Retinal pigment epithelial cell (primary cell): ENCODE data around the gene BRSK2.
"Not testable (repeated sequence)": the region's sequence is repeated elsewhere in the genome, so short reads cannot be mapped to it uniquely, and the experiment has no call there.

Source experiments
- DNase-seq: peaks from one replicate; pipeline ENCODE4 v3.0.0-alpha.2; 2010; ENCODE audit warnings: low read depth
- H3K4me3 ChIP-seq: 2 replicates; pipeline ENCODE4 v1.5.1; 2011; ENCODE audit warnings: mild to moderate bottlenecking, low read length, control low read depth, moderate library complexity
- TF ChIP-seq, protein P1 (sequence below): conservative IDR thresholded peaks from 2 replicates; pipeline ENCODE4 v1.5.1; 2011; ENCODE audit warnings: low read depth, low read length, control low read depth, inconsistent platforms

Gene BRSK2

DNA sequence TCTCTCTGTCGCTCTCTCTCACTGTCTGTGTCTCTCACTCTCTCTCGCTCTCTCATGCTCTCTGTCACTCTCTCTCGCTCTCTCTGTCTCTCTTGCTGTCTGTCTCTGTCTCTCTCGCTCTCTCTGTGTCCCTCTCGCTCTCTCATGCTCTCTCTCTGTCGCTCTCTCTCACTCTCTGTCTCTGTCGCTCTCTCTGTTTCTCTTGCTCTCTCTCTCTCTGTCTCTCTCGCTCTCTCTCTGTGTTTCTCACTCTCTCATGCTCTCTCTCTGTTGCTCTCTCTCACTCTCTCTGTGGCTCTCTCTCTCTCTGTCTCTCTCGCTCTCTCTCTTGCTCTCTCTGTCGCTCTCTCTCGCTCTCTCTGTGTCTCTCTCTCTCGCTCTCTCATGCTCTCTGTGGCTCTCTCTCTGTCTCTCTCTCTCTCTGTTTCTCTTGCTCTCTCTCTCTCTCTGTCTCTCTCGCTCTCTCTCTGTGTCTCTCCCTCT lies 33.2 kb upstream of the BRSK2 start:
- TF ChIP-seq, protein P1, sequence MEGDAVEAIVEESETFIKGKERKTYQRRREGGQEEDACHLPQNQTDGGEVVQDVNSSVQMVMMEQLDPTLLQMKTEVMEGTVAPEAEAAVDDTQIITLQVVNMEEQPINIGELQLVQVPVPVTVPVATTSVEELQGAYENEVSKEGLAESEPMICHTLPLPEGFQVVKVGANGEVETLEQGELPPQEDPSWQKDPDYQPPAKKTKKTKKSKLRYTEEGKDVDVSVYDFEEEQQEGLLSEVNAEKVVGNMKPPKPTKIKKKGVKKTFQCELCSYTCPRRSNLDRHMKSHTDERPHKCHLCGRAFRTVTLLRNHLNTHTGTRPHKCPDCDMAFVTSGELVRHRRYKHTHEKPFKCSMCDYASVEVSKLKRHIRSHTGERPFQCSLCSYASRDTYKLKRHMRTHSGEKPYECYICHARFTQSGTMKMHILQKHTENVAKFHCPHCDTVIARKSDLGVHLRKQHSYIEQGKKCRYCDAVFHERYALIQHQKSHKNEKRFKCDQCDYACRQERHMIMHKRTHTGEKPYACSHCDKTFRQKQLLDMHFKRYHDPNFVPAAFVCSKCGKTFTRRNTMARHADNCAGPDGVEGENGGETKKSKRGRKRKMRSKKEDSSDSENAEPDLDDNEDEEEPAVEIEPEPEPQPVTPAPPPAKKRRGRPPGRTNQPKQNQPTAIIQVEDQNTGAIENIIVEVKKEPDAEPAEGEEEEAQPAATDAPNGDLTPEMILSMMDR: no peak
- DNase-seq: no peak
- H3K4me3 ChIP-seq: no peak overlapping the region

DNA sequence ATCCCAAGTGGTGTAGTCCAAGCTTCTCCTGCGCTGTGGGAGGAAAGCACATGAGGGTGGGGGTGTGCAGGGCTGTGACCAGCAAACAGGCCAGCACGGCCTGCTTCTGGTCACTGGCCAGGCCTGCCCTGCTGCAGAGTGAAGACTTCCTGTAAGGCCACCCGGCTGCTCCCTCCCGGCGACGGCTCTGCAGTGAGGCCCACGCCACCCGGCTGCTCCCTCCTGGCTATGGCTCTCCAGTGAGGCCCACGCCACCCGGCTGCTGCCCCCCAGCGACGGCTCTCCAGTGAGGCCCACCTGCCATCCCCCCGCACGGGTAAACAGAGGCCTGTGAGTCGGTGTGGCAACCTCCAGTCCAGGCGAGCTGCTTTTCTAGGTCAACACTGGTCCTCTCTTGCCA lies 31.4 kb upstream of the BRSK2 start:
- DNase-seq: no peak
- TF ChIP-seq, protein P1: no peak
- H3K4me3 ChIP-seq: no peak overlapping the region

DNA sequence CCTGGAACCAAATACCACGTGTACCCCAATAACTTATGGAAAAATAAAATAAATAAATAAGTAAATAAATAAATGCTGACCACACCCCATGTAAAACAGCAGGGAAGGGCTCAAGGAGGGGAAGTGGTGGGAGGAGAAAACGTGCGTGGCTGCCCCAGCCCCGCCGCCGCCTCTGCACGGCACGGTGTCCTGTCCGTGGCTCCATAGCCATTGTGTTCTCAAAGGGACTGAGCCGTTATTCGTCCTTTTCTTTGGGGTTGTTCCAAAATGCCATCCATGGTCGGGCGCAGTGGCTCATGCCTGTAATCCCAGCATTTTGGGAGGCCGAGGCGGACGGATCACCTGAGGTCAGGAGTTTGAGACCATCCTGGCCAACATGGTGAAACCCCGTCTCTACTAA lies 30.8 kb upstream of the BRSK2 start:
- not testable (repeated sequence) for DNase-seq, H3K4me3 ChIP-seq

DNA sequence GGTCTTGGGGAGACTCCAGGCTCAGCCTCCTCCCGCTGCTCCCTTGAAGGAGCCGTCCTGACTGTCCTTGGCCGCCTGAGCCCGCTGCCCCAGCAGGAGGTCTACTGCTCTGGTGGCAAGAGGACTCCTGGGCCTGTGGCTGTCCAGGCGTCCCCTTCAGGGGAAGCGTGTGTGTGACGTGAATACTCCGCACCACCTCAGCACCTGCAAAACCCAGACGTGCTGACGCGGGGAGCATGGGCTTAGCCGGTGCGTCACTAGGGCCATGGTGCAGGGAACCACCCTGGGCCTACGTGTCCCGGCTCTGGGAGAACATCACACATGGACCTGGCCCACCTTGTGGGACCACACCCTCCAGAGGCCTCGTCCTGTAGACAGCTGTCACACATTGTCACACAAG lies 30.2 kb upstream of the BRSK2 start:
- TF ChIP-seq, protein P1: no peak

DNA sequence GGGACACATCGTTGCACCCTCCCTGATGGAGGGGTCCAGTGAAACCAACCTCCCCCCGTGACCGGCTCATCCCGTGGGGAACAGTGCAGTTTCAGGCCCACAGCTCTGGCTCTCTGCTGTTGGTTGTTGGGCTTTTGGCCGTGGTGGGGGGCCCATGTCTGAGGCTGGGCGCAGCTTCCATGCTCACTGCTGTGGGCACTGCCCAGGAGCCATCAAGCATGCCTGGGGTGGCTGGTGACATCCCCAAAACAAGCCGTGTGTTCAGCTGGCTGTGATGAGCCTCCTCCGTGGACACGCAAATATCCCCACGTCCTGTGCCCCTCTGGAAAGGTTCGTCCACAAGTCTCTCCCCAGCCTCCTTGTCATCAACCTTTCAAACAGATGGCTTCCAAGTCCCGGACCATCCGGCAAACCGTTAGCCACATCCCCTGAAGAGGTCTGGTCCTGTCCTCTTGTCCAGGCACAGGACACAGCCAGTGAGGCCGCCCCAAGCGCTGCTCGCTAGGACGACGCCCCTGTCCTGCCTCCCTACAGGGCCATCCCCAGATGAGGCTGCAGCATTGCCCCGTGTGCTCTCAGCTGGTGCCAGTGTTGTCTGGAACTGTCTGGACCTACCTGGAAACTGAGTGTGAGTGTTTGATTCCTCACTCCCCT lies 29.4 kb upstream of the BRSK2 start:
- no peak overlapping the region for H3K4me3 ChIP-seq
- DNase-seq: no peak
- TF ChIP-seq, protein P1: no peak

More for the DNA sequence above, 30.2 kb upstream of the BRSK2 start:
- no peak for DNase-seq
- H3K4me3 ChIP-seq: no peak overlapping the region

DNA sequence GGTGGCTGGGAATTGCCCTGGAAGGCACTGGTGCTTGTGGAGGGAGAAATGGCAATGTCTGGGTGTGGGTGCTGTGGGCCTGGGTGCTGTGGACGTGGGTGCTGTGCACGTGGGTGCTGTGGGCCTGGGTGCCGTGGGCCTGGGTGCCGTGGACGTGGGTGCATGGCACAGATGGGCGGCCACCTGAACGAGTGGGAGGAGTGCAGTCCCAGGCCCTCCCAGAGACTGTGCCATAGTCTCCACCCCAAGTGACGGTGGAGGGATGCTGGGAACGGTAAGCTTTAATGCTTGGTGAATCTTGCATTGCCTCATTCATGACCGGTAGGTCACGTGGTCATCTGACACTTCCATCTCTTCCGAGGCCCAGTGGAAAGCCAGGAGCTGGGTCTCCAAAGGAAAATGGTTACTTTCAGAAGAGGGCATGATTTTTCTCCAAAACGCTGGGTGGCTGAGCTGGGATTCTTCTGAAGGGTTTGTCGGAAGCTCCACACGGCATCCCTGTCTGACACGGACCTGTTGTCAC lies 28.8 kb upstream of the BRSK2 start:
- DNase-seq: no peak
- TF ChIP-seq, protein P1: no peak
- H3K4me3 ChIP-seq: no peak overlapping the region

DNA sequence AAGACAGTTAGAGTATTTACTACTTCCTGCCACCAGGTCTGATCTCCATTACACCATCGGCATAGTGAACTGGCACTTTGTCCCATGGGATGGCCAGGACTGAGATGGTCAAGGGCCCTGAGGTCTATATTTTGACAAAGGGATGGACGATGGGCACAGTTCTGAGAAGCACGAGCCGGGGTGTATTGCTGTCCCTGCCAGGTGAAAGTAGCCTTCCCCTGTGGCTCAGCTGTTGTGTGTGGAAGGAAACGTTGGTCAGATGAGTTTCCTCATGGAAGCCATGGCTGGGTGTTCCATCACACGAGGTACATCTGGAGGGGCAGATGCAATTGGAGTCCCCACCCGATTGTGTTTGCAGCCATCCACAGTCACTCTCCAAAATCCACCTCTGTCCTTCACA lies 27.9 kb upstream of the BRSK2 start:
- no peak overlapping the region for H3K4me3 ChIP-seq
- no peak for DNase-seq
- TF ChIP-seq, protein P1: no peak
